GM06990 (cell line): ENCODE results near the gene COQ5.

Source experiments
- DNase-seq: peaks from one replicate; pipeline ENCODE4 v3.0.0-alpha.2; 2011; ENCODE audit not compliant: insufficient read length; ENCODE audit errors: extremely low read depth
- H3K27me3 ChIP-seq: replicated peaks from 2 replicates; pipeline ENCODE4 v1.6.0; 2011; ENCODE audit warnings: low read length; ENCODE audit not compliant: control insufficient read depth, insufficient read depth
- H3K36me3 ChIP-seq: 2 replicates; pipeline ENCODE4 v1.5.1; 2011; ENCODE audit warnings: low read length; ENCODE audit not compliant: control insufficient read depth, insufficient read depth
- H3K4me3 ChIP-seq: replicated peaks from 2 replicates; pipeline ENCODE4 v1.5.1; 2011; ENCODE audit warnings: low read depth, mild to moderate bottlenecking, control low read depth, low read length
- TF ChIP-seq, protein P1 (sequence below): IDR thresholded peaks from 2 replicates; pipeline ENCODE4 v1.5.1; 2011; ENCODE audit warnings: low read length, control low read depth, mild to moderate bottlenecking, inconsistent platforms; ENCODE audit not compliant: insufficient read depth, poor library complexity, severe bottlenecking

Gene COQ5

DNA sequence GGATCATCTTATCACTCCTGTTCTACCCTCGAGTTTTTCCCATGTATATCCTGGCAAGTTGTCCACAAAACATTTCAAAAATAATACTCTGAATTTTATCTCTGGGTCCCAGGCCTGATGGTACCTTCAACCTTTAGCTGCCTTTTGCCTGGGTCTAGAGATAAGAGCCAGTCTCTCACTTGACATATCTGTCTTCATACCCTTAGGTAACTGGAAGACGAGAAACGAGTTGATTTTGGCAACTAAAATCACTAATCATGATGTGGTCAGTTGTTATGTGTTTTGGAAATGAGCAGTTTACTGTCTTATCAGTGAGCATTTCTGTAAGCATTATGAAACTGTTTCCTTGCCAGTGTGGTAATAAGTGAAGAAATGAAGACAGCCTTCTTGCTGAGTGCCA, 11.5 kb upstream of the COQ5 start:
- peaks cover 4% of the 10 kb centered on the region; the same call in 1 of the 2 replicates for H3K36me3 ChIP-seq
- H3K4me3 ChIP-seq, result no peak overlapping the region
- TF ChIP-seq, protein P1, sequence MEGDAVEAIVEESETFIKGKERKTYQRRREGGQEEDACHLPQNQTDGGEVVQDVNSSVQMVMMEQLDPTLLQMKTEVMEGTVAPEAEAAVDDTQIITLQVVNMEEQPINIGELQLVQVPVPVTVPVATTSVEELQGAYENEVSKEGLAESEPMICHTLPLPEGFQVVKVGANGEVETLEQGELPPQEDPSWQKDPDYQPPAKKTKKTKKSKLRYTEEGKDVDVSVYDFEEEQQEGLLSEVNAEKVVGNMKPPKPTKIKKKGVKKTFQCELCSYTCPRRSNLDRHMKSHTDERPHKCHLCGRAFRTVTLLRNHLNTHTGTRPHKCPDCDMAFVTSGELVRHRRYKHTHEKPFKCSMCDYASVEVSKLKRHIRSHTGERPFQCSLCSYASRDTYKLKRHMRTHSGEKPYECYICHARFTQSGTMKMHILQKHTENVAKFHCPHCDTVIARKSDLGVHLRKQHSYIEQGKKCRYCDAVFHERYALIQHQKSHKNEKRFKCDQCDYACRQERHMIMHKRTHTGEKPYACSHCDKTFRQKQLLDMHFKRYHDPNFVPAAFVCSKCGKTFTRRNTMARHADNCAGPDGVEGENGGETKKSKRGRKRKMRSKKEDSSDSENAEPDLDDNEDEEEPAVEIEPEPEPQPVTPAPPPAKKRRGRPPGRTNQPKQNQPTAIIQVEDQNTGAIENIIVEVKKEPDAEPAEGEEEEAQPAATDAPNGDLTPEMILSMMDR, result no peak
- DNase-seq, result no peak
- H3K27me3 ChIP-seq, result no peaks in the 10 kb centered on the region

- TF ChIP-seq, protein P1, result no peak
- Histone ChIP-seq H3K4me3 (no peak overlapping the region), H3K36me3 (peaks cover 3% of the 10 kb centered on the region; the same call in 1 of the 2 replicates), H3K27me3 (no peaks in the 10 kb centered on the region)
- DNase-seq, result no peak
Measured at GRCh38 chr12:120539303-120539702, 10.3 kb upstream of the COQ5 start.

- TF ChIP-seq, protein P1, result no peak
- DNase-seq, result no peak
- H3K36me3 ChIP-seq, result peaks cover 1% of the 10 kb centered on the region; the same call in 1 of the 2 replicates
- H3K4me3 ChIP-seq, result peak overlapping the region; percentile 31
- no peaks in the 10 kb centered on the region for H3K27me3 ChIP-seq
Measured at GRCh38 chr12:120538281-120539156, 9.6 kb upstream of the COQ5 start.

GRCh38 chr12:120537856-120538220, 8.9 kb upstream of the COQ5 start:
- H3K4me3 ChIP-seq, result peak overlapping the region; percentile 31

GRCh38 chr12:120536064-120536791, 7.3 kb upstream of the COQ5 start:
- no peak for DNase-seq
- TF ChIP-seq, protein P1, result no peak

More at GRCh38 chr12:120537856-120538220, 8.9 kb upstream of the COQ5 start:
- peaks cover 1% of the 10 kb centered on the region; the same call in 1 of the 2 replicates for H3K36me3 ChIP-seq
- TF ChIP-seq, protein P1, result no peak
- no peak for DNase-seq
- H3K27me3 ChIP-seq, result no peaks in the 10 kb centered on the region

More at GRCh38 chr12:120536064-120536791, 7.3 kb upstream of the COQ5 start:
- Histone ChIP-seq H3K36me3 (no peaks in the 10 kb centered on the region), H3K4me3 (peak overlapping the region; percentile 89), H3K27me3 (no peaks in the 10 kb centered on the region)
